HG03097 (cell line): ENCODE measurements around the gene LRR1.
"Not testable (repeated sequence)": the region's sequence is repeated elsewhere in the genome, so short reads cannot be mapped to it uniquely, and the experiment has no call there.

Experiments
- ATAC-seq: cut with Tn5 transposase; IDR thresholded peaks from one replicate; pipeline ENCODE4 v1.9.1; 2021; ENCODE audit not compliant: unreplicated experiment, low FRiP score

LRR1 gene

GRCh38 chr14:49623941-49624839 lies 25.4 kb downstream of the LRR1 start:
- ATAC-seq, result no peak

- peak; percentile 79 for ATAC-seq
Observed at GRCh38 chr14:49633640-49634546, 35.2 kb downstream of the LRR1 start.

- ATAC-seq, result peak; percentile 28
Observed at GRCh38 chr14:49634547-49635334, 36.0 kb downstream of the LRR1 start, which contains the start of gene DNAAF2. Gene DNAAF2 (minus strand): TSS chr14:49635244. CDS start chr14:49635149, 95 bp downstream.

GRCh38 chr14:49636866-49637265 lies 38.1 kb downstream of the LRR1 start:
- ATAC-seq, result no peak

- no peak for ATAC-seq
Observed at GRCh38 chr14:49637534-49638078, 38.9 kb downstream of the LRR1 start.

GRCh38 chr14:49640540-49641417 lies 42.0 kb downstream of the LRR1 start:
- no peak for ATAC-seq

GRCh38 chr14:49641697-49642129 lies 43.0 kb downstream of the LRR1 start:
- no peak for ATAC-seq

GRCh38 chr14:49642163-49642562 lies 43.4 kb downstream of the LRR1 start:
- ATAC-seq, result no peak

- no peak for ATAC-seq
Observed at GRCh38 chr14:49653508-49653907, 54.8 kb downstream of the LRR1 start.

GRCh38 chr14:49654511-49654910 lies 55.8 kb downstream of the LRR1 start:
- ATAC-seq, result no peak

GRCh38 chr14:49657500-49657899 lies 58.8 kb downstream of the LRR1 start:
- ATAC-seq, result not testable (repeated sequence)

GRCh38 chr14:49659526-49660455 lies 61.1 kb downstream of the LRR1 start:
- ATAC-seq, result no peak
